Fibroblast of villous mesenchyme (primary cell): ENCODE data around the gene BAZ1B. TPM values are rescaled to one million over a fixed set of nuclear protein-coding genes. Genes with fewer than 3 reads are reported as not detected.
"Not testable (repeated sequence)": the region's sequence is repeated elsewhere in the genome, so short reads cannot be mapped to it uniquely, and the experiment has no call there.

Experiments
- DNase-seq: peaks from one replicate; pipeline ENCODE4 v3.0.0-alpha.2; 2010; ENCODE audit warnings: low read depth
- H3K4me3 ChIP-seq: 2 replicates; pipeline ENCODE4 v1.5.1; 2011; ENCODE audit warnings: low read depth, mild to moderate bottlenecking, low read length
- CTCF ChIP-seq: IDR thresholded peaks from 2 replicates; pipeline ENCODE4 v1.5.1; 2012; ENCODE audit warnings: low read depth, mild to moderate bottlenecking, low read length; ENCODE audit not compliant: insufficient read depth
- total RNA-seq: library from RNA; depleted of rRNA; stranded (reverse); fragments of >200 nt; gene quantifications from 2 replicates; pipeline ENCODE4 v1.2.3, GENCODE V29; 2012

Gene BAZ1B
- total RNA-seq, 1 donor = 64.3 TPM

- peak overlapping the region; percentile 81 for H3K4me3 ChIP-seq
- no peak for TF ChIP-seq CTCF
- no peak for DNase-seq
These were observed 33.4 kb upstream of the BAZ1B start for GRCh38 chr7:73555411-73555982.

GRCh38 chr7:73550093-73550492, 28.0 kb upstream of the BAZ1B start:
- H3K4me3 ChIP-seq, DNase-seq: not testable (repeated sequence)

- no peak for DNase-seq
- no peak overlapping the region for H3K4me3 ChIP-seq
- no peak for TF ChIP-seq CTCF
These were observed 27.1 kb upstream of the BAZ1B start for GRCh38 chr7:73549176-73549575.

GRCh38 chr7:73547841-73548240, 25.7 kb upstream of the BAZ1B start:
- TF ChIP-seq CTCF = no peak
- no peak overlapping the region for H3K4me3 ChIP-seq
- no peak for DNase-seq

- no peak overlapping the region for H3K4me3 ChIP-seq
- TF ChIP-seq CTCF = no peak
- DNase-seq = no peak
These were observed 22.6 kb upstream of the BAZ1B start for GRCh38 chr7:73544678-73545077.

GRCh38 chr7:73541722-73542121, 19.6 kb upstream of the BAZ1B start:
- no peak for DNase-seq
- H3K4me3 ChIP-seq = no peak overlapping the region
- no peak for TF ChIP-seq CTCF

- no peak for DNase-seq
- H3K4me3 ChIP-seq = no peak overlapping the region
- no peak for TF ChIP-seq CTCF
These were observed 17.6 kb upstream of the BAZ1B start for GRCh38 chr7:73539709-73540108.

- H3K4me3 ChIP-seq, DNase-seq: not testable (repeated sequence)
These were observed 16.4 kb upstream of the BAZ1B start for GRCh38 chr7:73538510-73538909.
